Gastroesophageal sphincter (tissue), 3 donors: Measurements from ENCODE around the gene ADCK2.

Source experiments
- CTCF ChIP-seq, 4 experiments: fragments of 200-600 bp in 2 of 4; fragments of 450-650 bp in 2 of 4; sonication (generic) in 1 of 4; IDR thresholded peaks; one replicate each; pipeline ENCODE4 v1.5.1; 2017 to 2019; ENCODE audit warnings: antibody characterized with exemption in 4 of 4, mild to moderate bottlenecking in 2 of 4, moderate library complexity in 2 of 4
- EP300 ChIP-seq: sonication (generic); formaldehyde crosslinking; IDR thresholded peaks from one replicate; pipeline ENCODE4 v1.6.1; 2017; ENCODE audit warnings: antibody characterized with exemption, mild to moderate bottlenecking
- POLR2A ChIP-seq, 2 donors: fragments of 450-650 bp; IDR thresholded peaks; one replicate each; pipeline ENCODE4 v1.6.1; 2017; ENCODE audit warnings: antibody characterized with exemption in 2 of 2, mild to moderate bottlenecking in 2 of 2, moderate library complexity in 1 of 2

- no peak for TF ChIP-seq CTCF (IDR thresholded peaks at IDR 0.05)
- no peak for TF ChIP-seq EP300
- no peak for TF ChIP-seq POLR2A (IDR thresholded peaks at IDR 0.05)
These were observed 25.7 kb downstream of the ADCK2 start for GRCh38 chr7:140698477-140698876.
